ENCODE results near the gene TNFRSF8. TPM values are rescaled to one million over a fixed set of nuclear protein-coding genes. Genes with fewer than 3 reads are reported as not detected.

TNFRSF8 gene
- total and polyA plus RNA-seq, 9 of the 15 experiments (the other 6 are each of a cell fraction or from before 2014, with no cell fraction given): 3.5 to 38.4 (median 17.1) TPM

DNA sequence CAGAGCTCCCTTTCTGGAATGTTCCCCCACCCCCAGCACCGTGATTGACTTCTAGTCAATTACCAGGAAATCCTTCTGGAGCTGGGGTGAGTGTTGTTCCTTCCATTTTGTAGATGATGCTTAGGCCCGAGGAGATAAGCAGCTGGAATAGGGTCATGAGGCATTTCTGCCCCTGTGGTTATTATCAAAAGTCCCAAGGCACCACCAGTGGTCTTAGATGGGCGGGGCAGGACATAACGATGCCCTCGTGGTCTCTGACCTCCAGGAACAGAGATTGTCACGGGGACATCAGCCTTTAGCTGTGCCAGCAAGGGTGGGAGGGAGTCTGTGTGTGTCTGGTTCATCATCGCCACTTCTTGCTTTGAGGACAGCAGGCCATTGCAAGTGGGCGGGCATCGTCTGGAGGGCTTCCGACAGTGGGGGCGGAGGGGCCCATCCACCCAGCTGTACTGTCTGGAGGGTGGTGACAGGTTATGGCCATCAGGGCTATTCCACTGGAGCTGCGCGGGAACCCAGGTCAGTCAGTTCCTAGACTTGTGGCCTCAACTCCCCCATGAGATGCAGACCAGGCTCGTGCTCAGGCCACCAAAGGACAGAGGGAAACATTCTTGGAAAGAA lies 22.6 kb downstream of the TNFRSF8 start (continued):
- TF ChIP-seq PYGO2 (tag; IDR thresholded peaks at IDR 0.05): no peak
- no peak for TF ChIP-seq IRF2 (CRISPR knock-in tag; IDR thresholded peaks at IDR 0.05)
- no peak for TF ChIP-seq KLF13 (tag; IDR thresholded peaks at IDR 0.05; ENCODE audit: borderline replicate concordance, low read depth)
- TF ChIP-seq, protein P1, sequence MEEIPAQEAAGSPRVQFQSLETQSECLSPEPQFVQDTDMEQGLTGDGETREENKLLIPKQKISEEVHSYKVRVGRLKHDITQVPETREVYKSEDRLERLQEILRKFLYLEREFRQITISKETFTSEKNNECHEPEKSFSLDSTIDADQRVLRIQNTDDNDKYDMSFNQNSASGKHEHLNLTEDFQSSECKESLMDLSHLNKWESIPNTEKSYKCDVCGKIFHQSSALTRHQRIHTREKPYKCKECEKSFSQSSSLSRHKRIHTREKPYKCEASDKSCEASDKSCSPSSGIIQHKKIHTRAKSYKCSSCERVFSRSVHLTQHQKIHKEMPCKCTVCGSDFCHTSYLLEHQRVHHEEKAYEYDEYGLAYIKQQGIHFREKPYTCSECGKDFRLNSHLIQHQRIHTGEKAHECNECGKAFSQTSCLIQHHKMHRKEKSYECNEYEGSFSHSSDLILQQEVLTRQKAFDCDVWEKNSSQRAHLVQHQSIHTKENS (CRISPR knock-in tag; IDR thresholded peaks at IDR 0.05): no peak
- TF ChIP-seq JUND (IDR thresholded peaks at IDR 0.05; ENCODE audit: borderline replicate concordance, low read depth, low read length): no peak
- TF ChIP-seq JUND (tag; IDR thresholded peaks at IDR 0.05; ENCODE audit: borderline replicate concordance, low read depth, low read length): no peak
- TF ChIP-seq MXD1 (CRISPR knock-in tag; IDR thresholded peaks at IDR 0.05; ENCODE audit: borderline replicate concordance, poor library complexity, severe bottlenecking): no peak
- no peak for TF ChIP-seq MYNN (IDR thresholded peaks at IDR 0.05)
- no peak for TF ChIP-seq MYNN (CRISPR knock-in tag; IDR thresholded peaks at IDR 0.05)
- no peak for TF ChIP-seq ELF1 (tag; IDR thresholded peaks at IDR 0.05)
- TF ChIP-seq ZNF507 (tag; conservative IDR thresholded peaks at IDR 0.05): no peak
- no peak for TF ChIP-seq RB1 (IDR thresholded peaks at IDR 0.05; ENCODE audit: low read depth)
- TF ChIP-seq KLF16 (IDR thresholded peaks at IDR 0.05): peak; percentile 60; the same call in 1 of the 2 replicates
- no peak for TF ChIP-seq FOXK1 (CRISPR knock-in tag; IDR thresholded peaks at IDR 0.05; ENCODE audit: borderline replicate concordance)
- no peak for TF ChIP-seq CHD4 (IDR thresholded peaks at IDR 0.05; ENCODE audit: insufficient read depth, insufficient replicate concordance, low read depth, low read length, poor library complexity, severe bottlenecking)
- TF ChIP-seq, protein P2, sequence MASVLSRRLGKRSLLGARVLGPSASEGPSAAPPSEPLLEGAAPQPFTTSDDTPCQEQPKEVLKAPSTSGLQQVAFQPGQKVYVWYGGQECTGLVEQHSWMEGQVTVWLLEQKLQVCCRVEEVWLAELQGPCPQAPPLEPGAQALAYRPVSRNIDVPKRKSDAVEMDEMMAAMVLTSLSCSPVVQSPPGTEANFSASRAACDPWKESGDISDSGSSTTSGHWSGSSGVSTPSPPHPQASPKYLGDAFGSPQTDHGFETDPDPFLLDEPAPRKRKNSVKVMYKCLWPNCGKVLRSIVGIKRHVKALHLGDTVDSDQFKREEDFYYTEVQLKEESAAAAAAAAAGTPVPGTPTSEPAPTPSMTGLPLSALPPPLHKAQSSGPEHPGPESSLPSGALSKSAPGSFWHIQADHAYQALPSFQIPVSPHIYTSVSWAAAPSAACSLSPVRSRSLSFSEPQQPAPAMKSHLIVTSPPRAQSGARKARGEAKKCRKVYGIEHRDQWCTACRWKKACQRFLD (CRISPR knock-in tag; IDR thresholded peaks at IDR 0.05): no peak
- peak; percentile 81 for TF ChIP-seq TEAD4 (IDR thresholded peaks at IDR 0.05; ENCODE audit: low read length)
- TF ChIP-seq TEAD4 (CRISPR knock-in tag; IDR thresholded peaks at IDR 0.05; ENCODE audit: borderline replicate concordance): no peak
- TF ChIP-seq SUPT5H (IDR thresholded peaks at IDR 0.05): no peak
- peak; percentile 91 for TF ChIP-seq TCF3 (CRISPR knock-in tag; IDR thresholded peaks at IDR 0.05)
- TF ChIP-seq ZNF217 (CRISPR knock-in tag; IDR thresholded peaks at IDR 0.05): no peak
- no peak for TF ChIP-seq WHSC1 (IDR thresholded peaks at IDR 0.05; ENCODE audit: low read length)
- no peak; a peak in 1 of 4 replicates for TF ChIP-seq HDAC1 (IDR thresholded peaks at IDR 0.05)
- no peak for TF ChIP-seq TSHZ1 (CRISPR knock-in tag; IDR thresholded peaks at IDR 0.05)
